ENCODE measurements around the gene IRX5. TPM values are rescaled to one million over a fixed set of nuclear protein-coding genes. Genes with fewer than 3 reads are reported as not detected.

The IRX5 gene
- total and polyA plus RNA-seq, 2 of the 4 experiments (the other 2 are of a cell fraction) = not detected

DNA sequence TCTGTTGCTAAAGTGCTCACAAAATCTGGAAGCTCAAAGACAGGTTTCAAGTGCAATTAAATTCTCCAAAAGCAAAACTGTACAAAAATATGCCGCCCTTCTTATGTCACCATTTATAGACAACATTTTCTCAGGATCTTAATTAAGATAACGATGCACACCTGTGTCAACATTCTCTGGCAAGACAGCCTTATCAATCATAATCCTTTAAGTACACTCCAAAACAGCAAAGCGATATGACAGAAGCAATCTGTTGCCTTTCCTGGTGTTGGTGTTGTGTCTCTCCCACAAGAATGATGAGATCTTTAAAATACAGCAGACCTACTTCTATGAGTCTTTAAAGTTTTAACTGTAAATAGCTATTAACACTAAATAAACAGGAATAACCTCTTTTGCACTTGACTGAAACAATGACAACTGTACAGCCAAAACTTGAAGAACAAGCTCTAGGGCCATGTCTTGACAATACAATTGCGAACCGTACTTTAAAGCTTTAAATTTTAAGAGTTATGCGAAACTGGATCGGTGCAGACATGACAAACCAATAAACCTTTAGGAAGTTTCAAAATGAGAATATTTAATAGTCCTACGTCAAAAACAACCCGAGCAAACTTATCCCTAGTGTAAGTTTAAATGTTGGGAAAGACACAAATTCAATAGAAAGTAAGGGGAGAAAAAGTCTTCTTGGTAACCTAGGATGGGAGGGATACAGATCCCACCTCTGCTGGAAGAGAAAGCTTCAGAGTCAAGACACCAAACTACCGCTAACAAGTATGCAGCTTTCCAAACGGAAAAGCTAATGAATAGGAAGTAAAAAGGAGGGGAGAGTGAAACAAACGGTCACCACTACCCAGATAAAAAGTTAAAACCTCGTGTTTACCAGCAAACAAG, 3.3 kb upstream of the IRX5 start:
- Histone ChIP-seq H2BK15ac (ENCODE audit: low read depth, low read length) (no peak overlapping the region), H2AK9ac (replicated peaks; ENCODE audit: low read depth, low read length, poor library complexity) (no peak overlapping the region), H2AK5ac (ENCODE audit: low read depth, low read length) (no peak overlapping the region), H3K4ac (ENCODE audit: low read depth, low read length) (no peak overlapping the region), H4K5ac (ENCODE audit: low read depth, low read length) (no peak overlapping the region), H2AFZ (replicated peaks; ENCODE audit: low read length, poor library complexity) (no peak overlapping the region), H3K27me3 (ENCODE audit: control insufficient read depth, insufficient read depth, low read length) (peaks cover 23% of the 10 kb centered on the region), H3K14ac (replicated peaks; ENCODE audit: low read depth, low read length) (no peak overlapping the region), H3K79me1 (ENCODE audit: low read depth in 1 of 2, low read length in 2 of 2) (no peaks in the 10 kb centered on the region), H3K9ac (ENCODE audit: low read depth, low read length) (no peak overlapping the region), H4K20me1 (ENCODE audit: insufficient read depth, low read length) (no peaks in the 10 kb centered on the region), H3K4me3 (ENCODE audit: insufficient read depth, low read depth, low read length) (peak overlapping the region; percentile 53), H3K9me3 (ENCODE audit: control insufficient read depth, insufficient read depth, low read length) (peaks cover 5% of the 10 kb centered on the region; the same call in 1 of the 2 replicates), H3K4me2 (ENCODE audit: low read depth, low read length) (peak overlapping the region; percentile 83), H3K23ac (ENCODE audit: low read depth, low read length) (no peak overlapping the region), H2BK120ac (ENCODE audit: low read depth, low read length) (no peak overlapping the region), H2BK5ac (ENCODE audit: low read depth, low read length, poor library complexity, severe bottlenecking) (no peak overlapping the region), H3K9me1 (ENCODE audit: insufficient read depth, low read length) (no peaks in the 10 kb centered on the region), H2BK20ac (ENCODE audit: low read depth, low read length) (no peak overlapping the region), H4K91ac (ENCODE audit: insufficient read depth, low read depth, low read length) (no peak overlapping the region), H3K4me1 (ENCODE audit: control insufficient read depth, insufficient read depth, low read length) (no peaks in the 10 kb centered on the region), H4K8ac (ENCODE audit: low read depth in 2 of 2, low read length in 2 of 2) (no peak overlapping the region), H3K36me3 (ENCODE audit: control insufficient read depth, insufficient read depth, low read length) (no peaks in the 10 kb centered on the region), H3K56ac (ENCODE audit: extremely low read depth, insufficient read depth, low read length) (no peak overlapping the region), H3K18ac (ENCODE audit: low read depth, low read length) (no peak overlapping the region), H3K27ac (ENCODE audit: insufficient read depth, low read length) (no peak overlapping the region)
- dilution Hi-C loops (cut with HindIII; ENCODE audit: low sequenced_read_pairs, unreplicated experiment) (no loop called here), in situ Hi-C loops (cut with MboI; ENCODE audit: low sequenced_read_pairs) (loop anchor here (25.0 kb wide), 3 partner anchors 640 to 1165 kb away; partner anchors contain the start of gene IRX3), intact Hi-C loops (cut with micrococcal nuclease) (loop anchor here (5.0 to 10.0 kb wide), 3 partner anchors 1035 to 1383 kb away; no protein-coding TSS in a partner anchor)
- ATAC-seq (ENCODE audit: low read depth) (no peak), DNase-seq (no peak)
- no peak for TF ChIP-seq RFX5 (IDR thresholded peaks at IDR 0.05; ENCODE audit: low read depth, low read length)
- TF ChIP-seq, protein P1, sequence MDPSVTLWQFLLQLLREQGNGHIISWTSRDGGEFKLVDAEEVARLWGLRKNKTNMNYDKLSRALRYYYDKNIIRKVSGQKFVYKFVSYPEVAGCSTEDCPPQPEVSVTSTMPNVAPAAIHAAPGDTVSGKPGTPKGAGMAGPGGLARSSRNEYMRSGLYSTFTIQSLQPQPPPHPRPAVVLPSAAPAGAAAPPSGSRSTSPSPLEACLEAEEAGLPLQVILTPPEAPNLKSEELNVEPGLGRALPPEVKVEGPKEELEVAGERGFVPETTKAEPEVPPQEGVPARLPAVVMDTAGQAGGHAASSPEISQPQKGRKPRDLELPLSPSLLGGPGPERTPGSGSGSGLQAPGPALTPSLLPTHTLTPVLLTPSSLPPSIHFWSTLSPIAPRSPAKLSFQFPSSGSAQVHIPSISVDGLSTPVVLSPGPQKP (IDR thresholded peaks at IDR 0.05; ENCODE audit: borderline replicate concordance, low read depth, low read length) = no peak
- TF ChIP-seq MAFK (IDR thresholded peaks at IDR 0.05; ENCODE audit: low read depth, low read length) = no peak
- TF ChIP-seq RCOR1 (IDR thresholded peaks at IDR 0.05; ENCODE audit: insufficient replicate concordance, low read length) = no peak
- TF ChIP-seq CEBPB (IDR thresholded peaks at IDR 0.05; ENCODE audit: low read depth, low read length) = no peak
- TF ChIP-seq, protein P2, sequence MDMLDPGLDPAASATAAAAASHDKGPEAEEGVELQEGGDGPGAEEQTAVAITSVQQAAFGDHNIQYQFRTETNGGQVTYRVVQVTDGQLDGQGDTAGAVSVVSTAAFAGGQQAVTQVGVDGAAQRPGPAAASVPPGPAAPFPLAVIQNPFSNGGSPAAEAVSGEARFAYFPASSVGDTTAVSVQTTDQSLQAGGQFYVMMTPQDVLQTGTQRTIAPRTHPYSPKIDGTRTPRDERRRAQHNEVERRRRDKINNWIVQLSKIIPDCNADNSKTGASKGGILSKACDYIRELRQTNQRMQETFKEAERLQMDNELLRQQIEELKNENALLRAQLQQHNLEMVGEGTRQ (IDR thresholded peaks at IDR 0.05; ENCODE audit: low read depth, low read length) = no peak
- no peak for TF ChIP-seq POLR2A (IDR thresholded peaks at IDR 0.05; ENCODE audit: low read depth, low read length)
- no peak for TF ChIP-seq CHD1 (IDR thresholded peaks at IDR 0.05; ENCODE audit: low read depth, low read length)
- no peak for TF ChIP-seq BHLHE40 (IDR thresholded peaks at IDR 0.05; ENCODE audit: low read depth, low read length)
- TF ChIP-seq RAD21 (IDR thresholded peaks at IDR 0.05; ENCODE audit: low read length) = no peak
- TF ChIP-seq, protein P3, sequence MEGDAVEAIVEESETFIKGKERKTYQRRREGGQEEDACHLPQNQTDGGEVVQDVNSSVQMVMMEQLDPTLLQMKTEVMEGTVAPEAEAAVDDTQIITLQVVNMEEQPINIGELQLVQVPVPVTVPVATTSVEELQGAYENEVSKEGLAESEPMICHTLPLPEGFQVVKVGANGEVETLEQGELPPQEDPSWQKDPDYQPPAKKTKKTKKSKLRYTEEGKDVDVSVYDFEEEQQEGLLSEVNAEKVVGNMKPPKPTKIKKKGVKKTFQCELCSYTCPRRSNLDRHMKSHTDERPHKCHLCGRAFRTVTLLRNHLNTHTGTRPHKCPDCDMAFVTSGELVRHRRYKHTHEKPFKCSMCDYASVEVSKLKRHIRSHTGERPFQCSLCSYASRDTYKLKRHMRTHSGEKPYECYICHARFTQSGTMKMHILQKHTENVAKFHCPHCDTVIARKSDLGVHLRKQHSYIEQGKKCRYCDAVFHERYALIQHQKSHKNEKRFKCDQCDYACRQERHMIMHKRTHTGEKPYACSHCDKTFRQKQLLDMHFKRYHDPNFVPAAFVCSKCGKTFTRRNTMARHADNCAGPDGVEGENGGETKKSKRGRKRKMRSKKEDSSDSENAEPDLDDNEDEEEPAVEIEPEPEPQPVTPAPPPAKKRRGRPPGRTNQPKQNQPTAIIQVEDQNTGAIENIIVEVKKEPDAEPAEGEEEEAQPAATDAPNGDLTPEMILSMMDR (conservative IDR thresholded peaks at IDR 0.05; ENCODE audit: low read depth, low read length) = no peak
- no peak for TF ChIP-seq NFE2L2 (IDR thresholded peaks at IDR 0.05; ENCODE audit: low read depth, low read length)
- no peak for TF ChIP-seq SMC3 (IDR thresholded peaks at IDR 0.05; ENCODE audit: low read depth, low read length)
- TF ChIP-seq MAZ (IDR thresholded peaks at IDR 0.05; ENCODE audit: borderline replicate concordance, low read depth, low read length) = no peak
- 20% methylated on average over 1 of the region's 13 CpGs; no CpG with 5 or more reads in 1 of the 2 experiments for WGBS, 2 experiments (ENCODE audit: extremely low coverage in 2 of 2, insufficient read length in 1 of 2)
- CTCF ChIA-PET = no interaction called here
- BruUV-seq (replicated peaks) = no TSS peak
- POLR2A ChIA-PET (ENCODE audit: unreplicated experiment) = no interaction called here

Measured in IMR-90 (cell line).